Stimulated activated CD4-positive, alpha-beta T cell treated with anti-CD3 and anti-CD28 coated beads, Interleukin-4, amount 100 ng/mL, for 1 hour (primary cell): Measurements from ENCODE around the gene ST3GAL5.
A peak's percentile ranks its signal among the peaks of the same experiment; 100 is the strongest.
"Not testable (repeated sequence)": the region's sequence is repeated elsewhere in the genome, so short reads cannot be mapped to it uniquely, and the experiment has no call there.

Source experiments
- DNase-seq: peaks from one replicate; pipeline ENCODE4 v3.0.0-alpha.2; 2020

Gene ST3GAL5

GRCh38 chr2:85888684-85889626 lies at the start of gene ST3GAL5:
ST3GAL5 (minus strand) TSS chr2:85888990; CDS start chr2:85888905, 85 bp downstream.
- DNase-seq, result peak; percentile 96

GRCh38 chr2:85938456-85938855 lies 49.7 kb upstream of the ST3GAL5 start:
- DNase-seq, result no peak

- no peak for DNase-seq
These were observed 48.3 kb upstream of the ST3GAL5 start for GRCh38 chr2:85937069-85937439.

GRCh38 chr2:85936421-85937068 lies 47.8 kb upstream of the ST3GAL5 start:
- no peak for DNase-seq

GRCh38 chr2:85935746-85936208 lies 47.0 kb upstream of the ST3GAL5 start:
- DNase-seq, result no peak

GRCh38 chr2:85935170-85935745 lies 46.5 kb upstream of the ST3GAL5 start:
- no peak for DNase-seq

GRCh38 chr2:85933753-85934594 lies 45.2 kb upstream of the ST3GAL5 start:
- DNase-seq, result no peak

- not testable (repeated sequence) for DNase-seq
These were observed 42.4 kb upstream of the ST3GAL5 start for GRCh38 chr2:85931151-85931550.

GRCh38 chr2:85930129-85931124 lies 41.6 kb upstream of the ST3GAL5 start:
- DNase-seq, result no peak

- no peak for DNase-seq
These were observed 40.6 kb upstream of the ST3GAL5 start for GRCh38 chr2:85929096-85930050.

- DNase-seq, result no peak
These were observed 38.3 kb upstream of the ST3GAL5 start for GRCh38 chr2:85926931-85927661.

- DNase-seq, result no peak
These were observed 37.7 kb upstream of the ST3GAL5 start for GRCh38 chr2:85926526-85926925.

GRCh38 chr2:85925216-85925671 lies 36.5 kb upstream of the ST3GAL5 start:
- DNase-seq, result no peak

- DNase-seq, result no peak
These were observed 35.7 kb upstream of the ST3GAL5 start for GRCh38 chr2:85924522-85924921.

GRCh38 chr2:85922199-85922598 lies 33.4 kb upstream of the ST3GAL5 start:
- no peak for DNase-seq

- DNase-seq, result no peak
These were observed 32.9 kb upstream of the ST3GAL5 start for GRCh38 chr2:85921659-85922058.

- DNase-seq, result no peak
These were observed 32.2 kb upstream of the ST3GAL5 start for GRCh38 chr2:85920810-85921545.
